ENCODE results near the gene ASPA.

Gene ASPA

DNA sequence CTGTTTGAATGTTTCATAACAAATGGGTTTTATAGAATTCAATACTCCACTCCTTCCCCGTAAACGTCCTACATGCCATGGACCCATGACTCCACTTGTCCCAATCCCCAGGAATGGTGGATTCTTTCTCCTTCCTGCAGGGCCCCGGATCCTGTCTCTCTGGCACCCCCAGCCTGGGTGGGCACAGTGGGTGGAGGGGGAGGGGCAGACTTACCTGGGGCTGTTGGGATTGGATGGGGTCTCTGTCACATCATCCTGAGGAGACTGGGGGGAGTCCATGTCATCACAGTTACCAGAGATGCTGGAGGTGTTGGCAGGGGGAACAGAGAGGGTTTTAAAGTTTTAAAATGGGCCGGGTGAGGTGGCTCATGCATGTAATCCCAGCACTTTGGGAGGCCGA lies 68.6 kb downstream of the ASPA start:
- TF ChIP-seq, protein P1, sequence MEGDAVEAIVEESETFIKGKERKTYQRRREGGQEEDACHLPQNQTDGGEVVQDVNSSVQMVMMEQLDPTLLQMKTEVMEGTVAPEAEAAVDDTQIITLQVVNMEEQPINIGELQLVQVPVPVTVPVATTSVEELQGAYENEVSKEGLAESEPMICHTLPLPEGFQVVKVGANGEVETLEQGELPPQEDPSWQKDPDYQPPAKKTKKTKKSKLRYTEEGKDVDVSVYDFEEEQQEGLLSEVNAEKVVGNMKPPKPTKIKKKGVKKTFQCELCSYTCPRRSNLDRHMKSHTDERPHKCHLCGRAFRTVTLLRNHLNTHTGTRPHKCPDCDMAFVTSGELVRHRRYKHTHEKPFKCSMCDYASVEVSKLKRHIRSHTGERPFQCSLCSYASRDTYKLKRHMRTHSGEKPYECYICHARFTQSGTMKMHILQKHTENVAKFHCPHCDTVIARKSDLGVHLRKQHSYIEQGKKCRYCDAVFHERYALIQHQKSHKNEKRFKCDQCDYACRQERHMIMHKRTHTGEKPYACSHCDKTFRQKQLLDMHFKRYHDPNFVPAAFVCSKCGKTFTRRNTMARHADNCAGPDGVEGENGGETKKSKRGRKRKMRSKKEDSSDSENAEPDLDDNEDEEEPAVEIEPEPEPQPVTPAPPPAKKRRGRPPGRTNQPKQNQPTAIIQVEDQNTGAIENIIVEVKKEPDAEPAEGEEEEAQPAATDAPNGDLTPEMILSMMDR (IDR thresholded peaks at IDR 0.05; ENCODE audit: insufficient read depth, low read depth, low read length, missing control alignments) = no peak

DNA sequence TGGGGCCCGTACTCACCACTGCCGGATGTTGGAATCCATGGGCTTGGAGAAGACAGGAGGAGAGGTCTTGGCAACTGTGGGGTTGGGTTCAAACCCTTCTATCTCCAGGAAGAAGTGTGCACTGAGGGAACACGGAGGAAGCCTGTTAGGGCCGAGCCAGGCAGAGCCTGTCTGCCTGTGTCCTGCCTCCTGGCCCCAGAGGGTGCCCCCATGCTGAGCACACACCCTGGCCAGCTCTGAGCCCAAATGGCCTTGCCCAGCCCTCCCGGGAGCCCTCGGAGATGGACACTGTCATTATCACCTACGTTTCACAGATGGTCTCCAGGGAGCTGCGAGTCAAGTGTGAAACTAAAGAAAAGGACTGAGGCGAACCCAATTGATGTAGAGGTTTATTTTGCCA lies 69.4 kb downstream of the ASPA start:
- no peak for DNase-seq (ENCODE audit: low read depth)
- TF ChIP-seq, protein P1 (IDR thresholded peaks at IDR 0.05; ENCODE audit: insufficient read depth, low read depth, low read length, missing control alignments) = no peak

More for the DNA sequence above, 68.6 kb downstream of the ASPA start:
- DNase-seq (ENCODE audit: low read depth) = no peak
- H3K4me3 ChIP-seq (ENCODE audit: low read length) = no peak overlapping the region

DNA sequence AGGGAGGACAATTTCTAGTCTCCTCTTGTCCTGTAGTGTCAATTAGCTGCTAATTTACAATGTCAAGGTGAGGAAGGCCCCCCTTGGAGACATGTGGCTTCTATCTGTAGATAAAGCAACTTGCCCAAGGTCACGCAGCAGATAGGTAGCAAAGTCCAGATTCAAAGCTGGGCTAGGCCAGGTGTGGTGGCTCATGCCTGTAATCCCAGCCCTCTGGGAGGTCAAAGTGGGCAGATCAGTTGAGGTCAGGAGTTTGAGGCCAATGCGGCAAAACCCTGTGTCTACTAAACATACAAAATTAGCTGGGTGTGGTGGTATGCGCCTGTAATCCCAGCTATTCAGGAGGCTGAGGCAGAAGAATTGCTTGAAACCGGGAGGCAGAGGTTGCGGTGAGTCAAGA lies 70.7 kb downstream of the ASPA start:
- TF ChIP-seq, protein P1 (IDR thresholded peaks at IDR 0.05; ENCODE audit: insufficient read depth, low read depth, low read length, missing control alignments) = no peak
- no peak overlapping the region for H3K4me3 ChIP-seq (ENCODE audit: low read length)
- no peak for DNase-seq (ENCODE audit: low read depth)

More for the DNA sequence above, 69.4 kb downstream of the ASPA start:
- no peak overlapping the region for H3K4me3 ChIP-seq (ENCODE audit: low read length)

DNA sequence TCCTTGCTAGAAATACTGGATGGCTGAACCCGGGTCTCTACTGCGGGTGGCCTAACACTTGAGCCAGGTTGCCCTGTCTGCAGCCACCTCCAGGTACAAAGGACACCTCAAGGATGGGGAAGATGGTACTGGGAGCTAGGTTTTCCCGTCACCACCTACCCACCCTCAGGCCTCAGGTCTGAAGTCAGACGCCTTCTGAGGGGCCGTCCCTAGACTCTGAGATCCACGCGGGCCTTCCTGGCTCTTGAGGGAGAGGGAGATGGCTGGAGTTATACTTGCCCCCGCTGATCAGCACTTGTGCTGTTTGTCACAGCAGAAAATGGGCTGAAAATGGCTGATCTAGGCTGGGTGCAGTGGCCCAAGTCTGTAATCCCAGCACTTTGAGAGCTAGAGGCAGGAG lies 71.2 kb downstream of the ASPA start:
- no peak for DNase-seq (ENCODE audit: low read depth)
- no peak overlapping the region for H3K4me3 ChIP-seq (ENCODE audit: low read length)
- TF ChIP-seq, protein P1 (IDR thresholded peaks at IDR 0.05; ENCODE audit: insufficient read depth, low read depth, low read length, missing control alignments) = no peak

DNA sequence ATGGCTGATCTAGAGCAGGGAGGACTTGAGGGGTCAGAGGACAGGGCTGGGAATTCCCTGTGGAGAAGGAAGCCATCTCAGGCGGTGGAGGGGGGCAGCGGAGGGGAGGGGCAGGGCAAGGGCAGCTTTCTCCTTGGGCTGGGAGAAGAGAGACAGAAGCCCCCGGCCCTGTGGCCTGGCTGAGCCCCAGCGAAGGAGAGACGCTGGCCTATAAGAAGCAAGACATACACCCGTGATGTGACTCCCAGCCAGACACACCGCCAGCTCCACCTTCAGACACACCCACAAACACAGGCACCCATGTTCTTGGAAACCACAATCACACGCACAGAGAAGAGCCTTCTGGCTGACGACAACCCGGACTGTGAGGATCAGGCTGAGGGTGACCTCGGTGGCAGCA lies 71.8 kb downstream of the ASPA start:
- no peak for DNase-seq (ENCODE audit: low read depth)
- TF ChIP-seq, protein P1 (IDR thresholded peaks at IDR 0.05; ENCODE audit: insufficient read depth, low read depth, low read length, missing control alignments) = no peak
- H3K4me3 ChIP-seq (ENCODE audit: low read length) = no peak overlapping the region

DNA sequence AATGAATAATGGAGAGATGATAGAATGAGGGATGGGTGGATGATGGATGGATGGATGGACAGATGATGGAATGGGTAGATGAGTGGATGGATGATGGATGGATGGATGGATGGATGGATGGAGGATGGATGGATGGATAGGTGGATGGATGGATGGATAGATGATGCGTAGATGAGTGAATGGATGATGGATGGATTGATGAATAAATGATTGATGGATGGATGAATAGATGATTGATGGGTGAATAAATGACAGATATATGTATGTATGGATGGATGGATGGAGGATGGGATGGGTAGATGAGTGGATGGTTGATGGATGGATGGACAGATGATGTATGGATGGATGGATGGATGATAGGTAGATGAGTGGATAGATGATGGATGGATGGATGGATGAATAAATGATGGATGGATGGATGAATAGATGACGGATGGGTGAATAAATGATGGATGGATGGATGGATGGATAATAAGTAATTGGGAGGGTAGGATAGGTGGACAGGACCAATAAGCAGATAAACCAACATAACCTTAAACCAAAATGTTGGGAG lies 73.9 kb downstream of the ASPA start:
- DNase-seq (ENCODE audit: low read depth) = no peak
- no peak overlapping the region for H3K4me3 ChIP-seq (ENCODE audit: low read length)
- TF ChIP-seq, protein P1 (IDR thresholded peaks at IDR 0.05; ENCODE audit: insufficient read depth, low read depth, low read length, missing control alignments) = no peak

DNA sequence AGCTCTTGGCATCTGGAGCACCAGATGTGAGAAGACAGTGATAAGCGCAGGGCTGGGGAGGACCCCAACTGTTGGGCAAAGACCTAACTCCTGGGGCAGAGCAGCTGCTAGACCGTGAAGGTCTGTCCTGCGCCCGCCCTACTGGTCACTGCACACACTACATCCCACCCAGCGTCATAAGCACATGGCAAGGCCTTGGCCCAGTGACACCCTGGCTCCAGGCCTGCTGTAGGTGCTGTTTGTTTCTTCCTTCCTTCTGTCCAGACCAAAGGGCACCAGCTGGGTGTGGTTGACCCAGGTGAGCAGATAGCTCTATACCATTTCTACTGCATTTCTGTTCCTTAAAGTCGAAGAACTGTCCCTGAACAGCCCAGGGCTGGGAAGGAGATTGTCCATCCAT lies 75.4 kb downstream of the ASPA start:
- TF ChIP-seq, protein P1 (IDR thresholded peaks at IDR 0.05; ENCODE audit: insufficient read depth, low read depth, low read length, missing control alignments) = no peak
- DNase-seq (ENCODE audit: low read depth) = no peak
- H3K4me3 ChIP-seq (ENCODE audit: low read length) = no peak overlapping the region

Data from epithelial cell of esophagus (primary cell).